ENCODE measurements around the gene MCU. TPM values are rescaled to one million over a fixed set of nuclear protein-coding genes. Genes with fewer than 3 reads are reported as not detected.

Gene MCU
- total and polyA plus RNA-seq, 2 of the 4 experiments (the other 2 are of a cell fraction), result 36.2 to 36.7 TPM

GRCh38 chr10:72875250-72876055, 183.5 kb downstream of the MCU start:
- Histone ChIP-seq H3K27me3 (ENCODE audit: control insufficient read depth, insufficient read depth, low read length) (no peaks in the 10 kb centered on the region), H3K9ac (ENCODE audit: low read depth, low read length) (no peak overlapping the region), H3K18ac (ENCODE audit: low read depth, low read length) (no peak overlapping the region), H3K79me1 (ENCODE audit: low read depth in 1 of 2, low read length in 2 of 2) (peaks cover 0 to 6% of the 10 kb centered on the region in 2 experiments; a peak in 3 of 4 replicates), H3K4ac (ENCODE audit: low read depth, low read length) (no peak overlapping the region), H3K4me3 (ENCODE audit: insufficient read depth, low read depth, low read length) (no peak overlapping the region), H2BK20ac (ENCODE audit: low read depth, low read length) (no peak overlapping the region), H2AK9ac (replicated peaks; ENCODE audit: low read depth, low read length, poor library complexity) (no peak overlapping the region), H4K91ac (ENCODE audit: insufficient read depth, low read depth, low read length) (no peak overlapping the region), H3K23ac (ENCODE audit: low read depth, low read length) (no peak overlapping the region), H3K9me1 (ENCODE audit: insufficient read depth, low read length) (no peaks in the 10 kb centered on the region), H3K4me2 (ENCODE audit: low read depth, low read length) (no peak overlapping the region), H4K20me1 (ENCODE audit: insufficient read depth, low read length) (no peaks in the 10 kb centered on the region; the same call in 1 of the 2 replicates), H2BK5ac (ENCODE audit: low read depth, low read length, poor library complexity, severe bottlenecking) (no peak overlapping the region), H4K5ac (ENCODE audit: low read depth, low read length) (no peak overlapping the region), H2AK5ac (ENCODE audit: low read depth, low read length) (no peak overlapping the region; the same call in 1 of the 2 replicates), H3K27ac (ENCODE audit: insufficient read depth, low read length) (no peak overlapping the region), H3K4me1 (ENCODE audit: control insufficient read depth, insufficient read depth, low read length) (no peaks in the 10 kb centered on the region), H3K14ac (replicated peaks; ENCODE audit: low read depth, low read length) (no peak overlapping the region), H2AFZ (replicated peaks; ENCODE audit: low read length, poor library complexity) (no peak overlapping the region), H2BK15ac (ENCODE audit: low read depth, low read length) (no peak overlapping the region), H4K8ac (ENCODE audit: low read depth in 2 of 2, low read length in 2 of 2) (no peak overlapping the region), H2BK120ac (ENCODE audit: low read depth, low read length) (no peak overlapping the region), H3K9me3 (ENCODE audit: control insufficient read depth, insufficient read depth, low read length) (0 out of 2 replicates have a peak, but pooled peaks cover 2% of the 10 kb centered on the region), H3K36me3 (ENCODE audit: control insufficient read depth, insufficient read depth, low read length) (peaks cover 6% of the 10 kb centered on the region; the same call in 1 of the 2 replicates), H3K56ac (ENCODE audit: extremely low read depth, insufficient read depth, low read length) (no peak overlapping the region)
- peak; percentile 63 for TF ChIP-seq CTCF (conservative IDR thresholded peaks at IDR 0.05; ENCODE audit: low read depth, low read length)
- peak; percentile 63 for TF ChIP-seq RAD21 (IDR thresholded peaks at IDR 0.05; ENCODE audit: low read length)
- peak; percentile 48 for TF ChIP-seq SMC3 (IDR thresholded peaks at IDR 0.05; ENCODE audit: low read depth, low read length)
- no peak for TF ChIP-seq RCOR1 (IDR thresholded peaks at IDR 0.05; ENCODE audit: insufficient replicate concordance, low read length)
- in situ Hi-C loops (cut with MboI; ENCODE audit: low sequenced_read_pairs), result no loop called here
- ATAC-seq (ENCODE audit: low read depth) (peak; percentile 75), DNase-seq (peak; percentile 43)
- BruUV-seq (replicated peaks), result no TSS peak
- no CpG with 5 or more reads among the region's 3 CpGs for WGBS, 2 experiments (ENCODE audit: extremely low coverage in 2 of 2, insufficient read length in 1 of 2)
- POLR2A ChIA-PET (ENCODE audit: unreplicated experiment), result no interaction called here
- dilution Hi-C loops (cut with HindIII; ENCODE audit: low sequenced_read_pairs, unreplicated experiment), result no loop called here
- intact Hi-C loops (cut with micrococcal nuclease), result loop anchor here (1.0 kb wide), 1 partner anchor 511 kb away; no protein-coding TSS in a partner anchor
- CTCF ChIA-PET, result interaction anchor here (0.6 kb wide), 1 partner anchor 504 kb away, joined by 3 read pairs; no protein-coding TSS in a partner anchor

All from IMR-90 (cell line).